HG02759 (cell line): ENCODE measurements around the gene FCHO1.
"Not testable (repeated sequence)": the region's sequence is repeated elsewhere in the genome, so short reads cannot be mapped to it uniquely, and the experiment has no call there.

Source experiments
- ATAC-seq: cut with Tn5 transposase; IDR thresholded peaks from one replicate; pipeline ENCODE4 v1.9.1; 2021; ENCODE audit warnings: mild to moderate bottlenecking, moderate library complexity; ENCODE audit not compliant: unreplicated experiment

Gene FCHO1

GRCh38 chr19:17761148-17761547 is 9.9 kb downstream of the FCHO1 start:
- ATAC-seq, result no peak

- ATAC-seq, result no peak
These were observed 11.4 kb downstream of the FCHO1 start for GRCh38 chr19:17762505-17763229.

GRCh38 chr19:17764348-17764747 is 13.1 kb downstream of the FCHO1 start:
- ATAC-seq, result no peak

GRCh38 chr19:17765069-17765618 is 13.9 kb downstream of the FCHO1 start:
- no peak for ATAC-seq

GRCh38 chr19:17766543-17767131 is 15.4 kb downstream of the FCHO1 start:
- ATAC-seq, result no peak

- ATAC-seq, result no peak
These were observed 16.3 kb downstream of the FCHO1 start for GRCh38 chr19:17767559-17767958.

DNA sequence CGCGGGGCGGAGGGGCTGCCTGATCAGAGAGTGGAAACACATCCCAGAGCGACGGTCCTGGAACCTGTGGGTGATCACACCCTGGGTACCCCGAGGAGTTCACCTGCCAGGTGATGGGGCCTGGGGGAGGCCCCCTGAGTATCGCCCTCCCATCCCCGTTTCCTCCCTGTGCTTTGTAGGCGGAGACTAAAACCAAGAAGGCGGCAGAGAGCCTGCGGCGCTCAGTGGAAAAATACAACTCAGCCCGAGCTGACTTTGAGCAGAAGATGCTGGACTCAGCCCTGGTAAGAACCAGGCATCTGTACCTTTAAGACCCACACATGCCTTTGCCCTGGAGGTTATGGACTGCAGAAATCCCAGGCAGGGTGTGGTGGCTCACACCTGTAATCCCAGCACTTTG is 19.3 kb downstream of the FCHO1 start:
- no peak for ATAC-seq

DNA sequence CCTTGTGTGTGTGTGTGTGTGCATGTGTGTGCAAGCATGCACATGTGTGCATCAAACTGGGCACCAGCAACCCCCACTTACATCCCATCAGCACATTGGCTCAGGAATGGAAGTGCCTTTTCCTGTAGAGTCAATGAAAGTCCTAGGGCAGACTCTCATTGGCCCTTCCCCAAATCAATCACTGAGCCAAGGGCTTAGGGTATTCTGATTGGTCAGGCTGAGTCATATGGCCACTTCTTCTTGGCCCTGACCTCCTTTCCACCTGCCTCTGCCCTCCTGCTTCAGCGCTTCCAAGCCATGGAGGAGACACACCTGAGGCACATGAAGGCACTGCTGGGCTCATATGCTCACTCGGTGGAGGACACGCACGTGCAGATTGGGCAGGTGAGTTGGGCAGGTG is 20.9 kb downstream of the FCHO1 start:
- ATAC-seq, result no peak

GRCh38 chr19:17775245-17775927 is 24.1 kb downstream of the FCHO1 start:
- no peak for ATAC-seq

DNA sequence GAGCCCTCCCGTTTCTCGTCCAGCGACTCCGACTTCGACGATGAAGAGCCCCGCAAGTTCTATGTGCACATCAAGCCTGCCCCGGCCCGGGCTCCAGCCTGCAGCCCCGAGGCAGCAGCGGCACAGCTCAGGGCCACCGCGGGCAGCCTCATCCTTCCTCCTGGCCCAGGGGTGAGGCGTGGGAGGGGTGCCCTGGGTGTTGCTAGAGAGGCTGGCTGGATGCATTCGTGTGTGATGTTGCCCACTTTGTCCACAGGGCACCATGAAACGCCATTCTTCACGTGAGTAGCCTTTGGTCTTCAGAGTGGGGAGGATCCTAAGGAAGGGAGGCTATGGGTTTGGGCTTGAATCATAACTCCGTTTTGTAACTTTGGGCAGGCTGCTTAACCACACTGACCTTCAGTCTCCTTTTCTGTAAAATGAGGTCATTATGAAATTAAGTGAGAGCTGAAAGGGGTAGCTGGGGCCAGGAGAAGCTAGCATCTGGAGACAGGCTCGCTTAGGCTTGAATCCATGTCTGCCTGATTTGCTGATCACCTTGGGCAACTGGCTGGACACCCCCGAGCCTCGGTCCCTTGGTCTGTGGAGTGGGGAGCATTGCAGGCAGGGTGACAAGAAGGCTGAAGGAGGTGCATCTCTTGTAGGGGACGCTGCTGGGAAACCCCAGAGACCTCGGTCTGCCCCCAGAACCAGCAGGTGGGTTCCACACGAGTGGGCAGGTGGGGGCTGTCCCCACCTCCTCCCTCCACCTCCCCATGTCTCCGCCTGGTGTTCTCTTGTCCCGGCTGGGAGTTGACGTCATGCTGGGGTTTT is 24.9 kb downstream of the FCHO1 start:
- peak; percentile 73 for ATAC-seq

DNA sequence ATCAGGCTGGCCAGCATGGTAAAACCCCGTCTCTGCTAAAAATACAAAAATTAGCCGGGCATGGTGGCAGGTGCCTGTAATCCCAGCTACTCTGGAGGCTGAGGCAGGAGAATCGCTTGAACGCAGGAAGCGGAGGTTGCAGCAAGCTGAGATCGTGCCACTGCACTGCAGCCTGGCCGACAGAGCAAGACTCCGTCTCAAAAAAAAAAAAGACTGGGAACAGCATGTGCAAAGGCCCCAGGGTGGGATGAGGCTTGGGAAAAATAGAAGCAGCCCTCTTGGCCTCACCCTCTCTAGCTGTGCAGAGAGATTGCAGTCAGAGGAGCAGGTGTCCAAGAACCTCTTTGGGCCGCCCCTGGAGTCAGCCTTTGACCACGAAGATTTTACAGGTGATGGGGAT is 26.6 kb downstream of the FCHO1 start:
- ATAC-seq, result not testable (repeated sequence)

- ATAC-seq, result no peak
These were observed 27.1 kb downstream of the FCHO1 start for GRCh38 chr19:17778251-17778967.

DNA sequence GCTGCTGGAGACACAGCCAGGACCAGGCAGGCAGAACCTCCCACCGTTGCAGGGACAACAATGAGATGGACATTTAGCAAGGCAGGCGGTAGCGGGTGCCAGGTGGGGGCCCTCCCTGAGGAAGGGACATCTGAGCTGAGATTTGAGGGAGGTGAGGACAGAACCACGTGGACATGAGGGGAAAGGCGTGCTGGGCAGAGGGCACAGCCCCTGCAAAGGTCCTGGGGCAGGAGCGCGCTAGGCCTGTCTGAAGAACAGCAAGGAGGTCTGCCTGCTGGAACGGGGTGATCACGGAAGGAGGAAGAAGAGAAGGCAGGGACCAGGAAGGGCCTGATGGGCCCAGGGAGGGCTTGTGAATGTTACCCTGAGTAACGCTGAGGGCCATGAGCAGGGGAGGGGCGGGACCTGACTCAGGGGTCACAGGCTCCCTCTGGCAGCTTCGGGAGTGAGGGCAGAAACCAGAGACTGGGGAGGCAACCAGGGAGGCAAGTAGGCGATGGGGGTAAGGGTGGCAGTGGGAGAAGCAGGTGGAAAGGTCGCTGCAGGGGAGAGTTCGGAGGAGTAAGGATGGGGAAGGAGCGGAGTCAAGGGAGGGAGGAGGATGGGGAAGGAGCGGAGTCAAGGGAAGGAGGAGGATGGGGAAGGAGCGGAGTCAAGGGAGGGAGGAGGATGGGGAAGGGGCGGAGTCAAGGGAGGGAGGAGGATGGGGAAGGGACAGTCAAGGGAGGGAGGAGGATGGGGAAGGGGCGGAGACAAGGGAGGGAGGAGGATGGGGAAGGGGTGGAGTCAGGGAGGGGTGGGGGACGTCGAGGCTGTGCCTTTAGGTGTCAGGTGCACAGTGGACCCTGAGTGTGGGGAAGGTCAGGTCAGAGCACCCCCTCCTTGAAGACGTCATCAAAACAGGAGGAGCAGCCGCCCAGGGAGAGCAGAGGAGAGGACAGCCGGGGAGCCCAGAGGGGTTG is 28.0 kb downstream of the FCHO1 start:
- no peak for ATAC-seq

GRCh38 chr19:17780781-17781180 is 29.5 kb downstream of the FCHO1 start:
- ATAC-seq, result no peak

GRCh38 chr19:17783721-17784120 is 32.4 kb downstream of the FCHO1 start:
- not testable (repeated sequence) for ATAC-seq

- no peak for ATAC-seq
These were observed 33.1 kb downstream of the FCHO1 start for GRCh38 chr19:17784201-17785008.

DNA sequence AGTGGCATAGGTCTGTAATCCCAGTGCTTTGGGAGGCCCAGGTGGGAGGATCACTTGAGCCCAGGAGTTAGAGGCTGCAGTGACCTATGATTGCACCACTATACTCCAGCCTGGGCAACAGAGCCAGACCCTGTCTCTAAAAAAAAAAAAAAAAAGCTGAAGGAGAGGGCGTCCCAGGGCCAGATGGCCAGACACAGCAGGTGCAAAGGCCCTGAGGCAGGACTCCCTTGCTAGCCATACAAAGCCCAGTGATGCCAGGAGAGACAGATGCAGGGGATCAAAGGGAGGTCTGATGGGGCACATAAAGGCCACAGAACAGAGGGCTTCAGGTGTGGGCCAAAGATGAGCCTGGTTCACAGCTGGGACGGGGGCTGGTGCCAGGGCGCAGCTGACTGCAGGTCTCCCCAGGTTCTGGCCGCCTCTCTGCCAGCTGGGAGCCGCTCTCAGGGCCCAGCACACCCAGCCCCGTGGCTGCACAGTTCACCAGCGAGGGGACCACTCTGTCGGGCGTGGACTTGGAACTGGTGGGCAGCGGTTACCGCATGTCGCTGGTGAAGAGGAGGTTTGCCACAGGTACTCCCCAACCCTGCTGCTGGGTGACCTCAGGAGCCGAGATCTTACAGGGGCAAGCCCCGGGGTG is 36.1 kb downstream of the FCHO1 start:
- no peak for ATAC-seq

GRCh38 chr19:17788632-17789031 is 37.4 kb downstream of the FCHO1 start:
- no peak for ATAC-seq
